GM21737 (cell line): Measurements from ENCODE around the gene SCYL1.

Experiments
- ATAC-seq: cut with Tn5 transposase; IDR thresholded peaks from one replicate; pipeline ENCODE4 v1.9.1; 2021; ENCODE audit warnings: mild to moderate bottlenecking, moderate library complexity; ENCODE audit not compliant: unreplicated experiment

Gene SCYL1

DNA sequence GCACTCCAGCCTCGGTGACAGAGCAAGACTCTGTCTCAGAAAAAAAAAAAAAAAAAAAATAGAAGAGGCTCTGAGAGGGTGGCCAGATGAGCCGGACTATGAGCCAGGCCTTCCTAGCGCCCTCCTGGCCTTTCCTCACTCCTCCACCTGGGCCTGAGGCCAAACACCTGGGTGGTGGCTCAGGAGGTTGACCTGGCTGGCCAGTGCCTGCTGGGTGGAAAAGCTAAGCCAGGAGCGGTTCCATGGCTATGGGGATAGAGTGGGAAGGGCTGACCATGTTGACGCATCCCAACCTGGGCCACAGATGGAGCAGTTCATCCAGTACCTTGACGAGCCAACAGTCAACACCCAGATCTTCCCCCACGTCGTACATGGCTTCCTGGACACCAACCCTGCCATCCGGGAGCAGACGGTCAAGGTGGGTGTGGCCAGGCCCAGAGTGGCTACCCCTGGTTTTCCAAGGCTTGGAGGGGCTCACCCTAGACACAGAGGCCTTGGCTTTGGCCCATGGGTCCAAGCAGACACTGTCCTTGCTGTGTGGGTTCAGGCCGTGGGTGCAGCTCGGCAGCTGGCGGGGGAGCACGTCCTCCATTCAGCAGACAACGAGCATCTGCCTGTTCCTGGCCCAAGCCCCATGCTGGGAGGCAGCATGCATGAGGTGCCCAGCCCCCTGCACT is 7.6 kb downstream of the SCYL1 start:
- no peak for ATAC-seq

DNA sequence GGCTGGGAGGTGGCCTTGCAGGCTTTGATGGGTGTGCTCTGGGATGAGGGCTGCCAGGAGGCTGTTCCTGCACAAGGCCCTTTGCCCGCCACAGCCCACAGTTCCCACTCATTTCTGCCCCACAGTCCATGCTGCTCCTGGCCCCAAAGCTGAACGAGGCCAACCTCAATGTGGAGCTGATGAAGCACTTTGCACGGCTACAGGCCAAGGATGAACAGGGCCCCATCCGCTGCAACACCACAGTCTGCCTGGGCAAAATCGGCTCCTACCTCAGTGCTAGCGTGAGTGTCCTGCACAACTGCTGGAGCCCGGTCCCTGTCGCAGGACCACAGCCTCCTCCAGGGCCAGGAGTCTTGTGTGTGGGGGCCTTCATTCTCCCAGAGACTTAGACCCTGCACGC is 10.2 kb downstream of the SCYL1 start:
- no peak for ATAC-seq

DNA sequence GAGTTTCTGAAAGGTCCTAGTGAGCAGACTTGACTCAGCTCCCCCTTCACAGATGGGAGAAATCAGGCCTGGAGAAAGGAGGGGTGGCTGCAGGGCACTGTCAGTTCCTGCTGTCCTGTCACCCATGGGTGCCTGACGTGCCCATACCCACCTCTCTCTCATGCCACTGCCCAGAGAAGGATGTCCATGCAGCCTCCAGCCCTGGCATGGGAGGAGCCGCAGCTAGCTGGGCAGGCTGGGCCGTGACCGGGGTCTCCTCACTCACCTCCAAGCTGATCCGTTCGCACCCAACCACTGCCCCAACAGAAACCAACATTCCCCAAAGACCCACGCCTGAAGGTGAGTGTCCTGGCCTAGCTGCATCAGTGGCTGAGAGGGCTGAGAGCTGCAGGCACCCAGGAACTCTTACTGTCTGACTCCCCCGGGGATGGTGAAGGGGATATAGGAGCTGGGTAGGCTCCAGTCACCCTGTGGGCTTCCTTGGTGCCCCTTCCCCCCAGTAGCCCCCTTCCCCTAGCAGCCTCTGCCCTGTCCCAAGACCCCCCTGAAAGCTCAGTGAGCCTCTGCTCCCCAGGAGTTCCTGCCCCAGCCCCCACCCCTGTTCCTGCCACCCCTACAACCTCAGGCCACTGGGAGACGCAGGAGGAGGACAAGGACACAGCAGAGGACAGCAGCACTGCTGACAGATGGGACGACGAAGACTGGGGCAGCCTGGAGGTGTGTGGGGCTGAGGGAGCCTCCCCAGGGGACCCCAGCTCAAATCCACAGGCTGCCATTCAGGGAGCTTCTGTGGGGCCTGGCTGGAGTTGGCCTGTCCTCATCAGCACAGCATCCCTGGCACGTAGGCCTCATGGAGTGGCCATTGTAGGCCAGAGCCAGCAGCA is 11.8 kb downstream of the SCYL1 start:
- ATAC-seq, result no peak

DNA sequence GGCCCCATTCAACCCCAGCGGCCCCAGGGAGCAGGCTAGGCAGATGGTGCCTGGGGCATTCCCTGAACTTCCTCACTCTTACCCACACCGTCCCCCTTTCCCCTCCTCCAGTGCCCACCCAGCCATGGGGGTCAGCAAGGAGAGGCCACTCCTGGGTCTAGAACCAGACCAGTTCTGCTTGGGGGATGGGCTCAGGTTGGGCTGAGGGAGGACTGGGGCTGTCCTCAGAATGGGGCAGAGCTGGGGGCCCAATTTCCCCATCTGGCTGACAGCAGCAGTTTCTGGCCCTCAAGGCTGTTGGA is 12.4 kb downstream of the SCYL1 start:
- no peak for ATAC-seq

DNA sequence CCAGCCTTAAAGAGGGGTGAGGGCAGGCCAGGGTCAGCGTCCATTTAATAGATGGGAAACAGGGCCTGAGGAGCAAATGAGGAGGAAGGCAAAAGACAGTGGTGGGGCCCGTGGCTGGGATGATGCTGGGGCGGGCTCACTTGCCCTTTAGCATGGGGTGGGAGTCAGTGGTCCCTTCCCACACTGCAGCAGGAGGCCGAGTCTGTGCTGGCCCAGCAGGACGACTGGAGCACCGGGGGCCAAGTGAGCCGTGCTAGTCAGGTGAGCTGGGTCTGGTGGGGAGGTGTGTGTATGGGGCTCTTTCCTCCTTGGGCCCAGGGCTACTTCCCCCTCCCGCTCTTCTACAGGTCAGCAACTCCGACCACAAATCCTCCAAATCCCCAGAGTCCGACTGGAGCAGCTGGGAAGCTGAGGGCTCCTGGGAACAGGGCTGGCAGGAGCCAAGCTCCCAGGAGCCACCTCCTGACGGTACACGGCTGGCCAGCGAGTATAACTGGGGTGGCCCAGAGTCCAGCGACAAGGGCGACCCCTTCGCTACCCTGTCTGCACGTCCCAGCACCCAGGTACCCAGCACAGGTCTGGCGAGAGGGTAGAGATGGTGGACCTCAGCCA is 12.8 kb downstream of the SCYL1 start:
- ATAC-seq, result no peak

DNA sequence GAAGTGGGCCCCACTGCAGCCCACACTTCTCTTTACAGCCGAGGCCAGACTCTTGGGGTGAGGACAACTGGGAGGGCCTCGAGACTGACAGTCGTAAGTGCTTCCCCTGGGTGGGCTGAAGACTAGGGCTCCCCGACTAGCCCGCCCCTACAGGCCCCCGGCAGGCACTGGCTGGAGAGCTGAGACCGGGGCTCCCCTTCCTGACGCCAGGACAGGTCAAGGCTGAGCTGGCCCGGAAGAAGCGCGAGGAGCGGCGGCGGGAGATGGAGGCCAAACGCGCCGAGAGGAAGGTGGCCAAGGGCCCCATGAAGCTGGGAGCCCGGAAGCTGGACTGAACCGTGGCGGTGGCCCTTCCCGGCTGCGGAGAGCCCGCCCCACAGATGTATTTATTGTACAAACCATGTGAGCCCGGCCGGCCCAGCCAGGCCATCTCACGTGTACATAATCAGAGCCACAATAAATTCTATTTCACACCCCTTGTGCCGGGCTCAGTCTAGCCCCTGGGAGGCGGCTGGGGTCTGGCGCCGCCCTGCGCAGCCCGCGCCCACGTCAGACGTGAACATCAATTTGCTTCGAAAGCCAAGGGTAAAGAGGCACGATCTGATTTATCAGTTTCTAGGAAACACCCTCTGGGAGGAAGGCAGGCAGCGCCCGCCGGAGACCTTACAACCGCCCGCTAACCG is 13.5 kb downstream of the SCYL1 start:
- ATAC-seq, result no peak

DNA sequence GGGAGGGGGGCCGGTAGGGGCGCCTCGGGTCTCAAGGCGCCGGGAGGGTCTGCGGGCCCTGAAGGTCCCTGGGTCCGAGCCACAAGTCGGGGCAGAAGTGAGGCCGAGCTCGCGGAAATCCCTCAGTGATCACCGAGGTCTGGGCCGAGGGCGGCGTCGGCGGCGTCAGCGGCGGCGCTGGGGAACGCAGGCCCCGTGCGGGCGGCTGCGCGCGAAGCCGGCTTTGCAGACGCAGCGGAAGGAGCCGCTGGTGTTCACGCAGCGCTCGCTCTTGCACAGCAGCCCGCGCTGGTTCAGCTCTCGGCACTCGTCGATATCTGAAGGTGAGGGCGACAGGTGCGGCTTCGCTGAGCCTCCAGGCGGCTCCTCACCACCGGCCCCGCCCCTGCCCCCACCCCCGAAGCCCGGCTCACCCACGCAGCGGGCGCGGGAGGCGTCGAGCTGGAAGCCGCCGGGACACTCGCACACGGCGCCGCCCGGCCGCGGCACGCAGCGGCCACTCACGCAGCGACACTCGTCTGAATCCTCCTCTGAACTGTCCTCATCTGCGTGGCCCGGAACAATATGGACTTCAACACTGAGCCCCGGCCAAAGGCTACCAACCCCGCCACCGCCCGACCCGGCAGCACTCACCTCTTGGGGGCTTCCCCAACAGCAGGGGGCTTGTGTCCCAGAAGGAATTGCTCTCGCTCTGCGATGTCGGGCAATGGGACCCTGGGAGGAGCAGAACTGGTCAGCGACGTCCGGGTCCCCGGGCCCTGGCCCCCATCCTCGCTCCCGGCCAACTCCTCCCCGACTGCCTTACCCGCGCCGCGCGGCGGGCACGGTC is 14.2 kb downstream of the SCYL1 start:
- no peak for ATAC-seq

DNA sequence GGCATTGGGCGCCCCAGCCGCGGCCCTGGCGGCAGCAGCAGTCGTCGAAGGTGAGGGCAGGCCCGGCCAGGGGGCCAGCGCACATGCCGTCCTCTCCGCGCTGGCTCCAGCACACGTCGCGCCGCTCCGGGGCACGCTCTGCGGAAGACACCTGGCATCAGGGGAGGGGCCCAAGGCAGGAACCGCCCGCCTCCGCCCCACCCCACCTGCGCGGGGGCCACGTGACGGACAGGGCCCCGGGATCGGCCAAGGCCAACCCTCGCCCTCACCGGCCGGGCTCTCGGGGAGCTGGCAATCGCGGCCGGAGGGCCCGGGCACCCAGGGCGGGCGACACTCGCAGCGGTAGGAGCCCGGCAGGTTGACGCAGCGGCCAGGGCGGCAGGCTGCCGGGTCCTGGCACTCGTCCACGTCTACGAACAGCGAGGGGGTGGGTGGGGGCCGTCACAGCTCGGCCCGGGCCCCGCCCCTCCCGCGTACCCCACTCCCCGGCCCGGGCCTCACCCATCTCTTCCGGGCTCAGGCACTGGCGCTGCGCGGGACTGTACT is 14.9 kb downstream of the SCYL1 start:
- ATAC-seq, result peak; percentile 41

DNA sequence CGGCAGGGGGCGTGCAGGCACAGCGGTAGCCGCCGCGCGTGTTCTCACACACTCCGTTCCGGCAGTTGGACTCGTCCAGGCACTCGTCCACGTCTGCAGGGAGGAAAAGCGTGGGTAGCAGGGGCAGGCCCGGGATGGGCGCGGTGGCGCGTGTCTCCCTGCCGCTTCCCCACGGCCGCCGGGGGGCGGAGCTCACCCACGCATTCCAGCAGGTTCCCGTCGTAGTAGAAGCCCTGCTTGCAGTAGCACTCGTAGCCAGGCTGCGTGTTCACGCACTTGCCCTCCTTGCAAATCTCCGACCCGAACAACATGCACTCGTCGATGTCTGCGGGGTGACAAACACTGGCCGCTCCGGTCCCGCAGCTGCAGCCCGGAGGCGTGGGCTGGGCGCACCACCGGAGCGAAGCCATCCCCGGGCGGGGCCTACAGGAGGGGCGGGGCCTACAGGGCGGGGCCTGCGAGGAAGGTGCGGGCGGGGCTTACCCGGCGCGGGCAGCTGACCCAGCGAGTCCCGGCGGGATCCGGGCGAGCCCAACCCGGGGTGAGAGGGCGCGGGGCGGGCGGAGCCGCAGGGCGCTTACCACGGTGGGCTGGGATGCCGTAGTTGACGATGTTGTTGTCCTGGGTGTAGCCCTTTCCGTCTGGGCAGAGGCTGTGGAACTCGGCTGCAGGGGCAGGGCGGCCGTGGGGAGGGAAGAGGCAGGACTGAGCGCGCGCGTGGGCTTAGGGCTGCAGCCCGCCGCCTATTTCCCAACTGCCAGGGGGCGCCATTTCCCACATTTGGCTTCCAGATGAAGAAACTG is 15.6 kb downstream of the SCYL1 start:
- ATAC-seq, result peak; percentile 63

DNA sequence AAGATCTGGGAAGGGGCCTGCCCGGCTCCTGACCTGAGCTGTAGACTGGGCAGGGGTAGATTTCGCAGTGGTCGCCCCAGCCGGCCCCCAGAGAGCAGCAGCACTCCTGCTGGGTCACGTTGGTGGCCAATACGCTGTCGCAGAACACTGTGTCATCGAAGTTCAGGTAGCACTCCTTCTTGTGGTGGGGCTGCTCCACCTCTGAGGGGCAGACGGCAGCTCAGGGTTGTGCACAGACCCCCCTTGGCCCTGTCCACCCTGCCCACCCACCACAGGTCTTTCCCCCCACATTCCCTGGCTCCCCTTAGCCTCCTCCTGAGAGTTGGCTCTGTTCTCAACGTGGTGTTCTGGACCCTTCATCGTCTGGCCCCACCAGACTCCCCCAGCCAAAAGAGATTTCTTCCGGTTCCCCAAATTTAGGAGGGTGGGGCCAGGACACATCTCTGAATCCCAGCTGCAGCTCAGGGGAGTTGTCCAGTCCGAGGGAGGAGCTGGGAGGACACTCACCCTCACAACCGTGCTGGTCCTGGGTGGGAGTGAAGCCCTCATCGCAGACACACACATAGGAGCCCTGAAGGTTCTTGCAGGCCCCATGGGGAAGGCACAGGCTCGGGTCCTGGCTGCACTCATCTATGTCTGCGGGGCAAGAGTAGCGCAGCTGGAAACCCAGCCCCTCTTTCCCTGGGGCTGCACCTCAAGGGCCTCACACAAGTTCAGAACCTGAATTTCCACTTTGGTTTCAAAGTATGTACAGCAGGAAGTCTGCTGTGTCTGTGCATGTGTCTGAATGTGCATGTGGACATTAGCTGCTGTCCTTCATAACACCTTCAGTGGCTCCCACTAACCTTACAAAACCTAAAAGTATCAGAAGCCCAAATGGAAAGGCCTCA is 16.5 kb downstream of the SCYL1 start:
- ATAC-seq, result no peak

DNA sequence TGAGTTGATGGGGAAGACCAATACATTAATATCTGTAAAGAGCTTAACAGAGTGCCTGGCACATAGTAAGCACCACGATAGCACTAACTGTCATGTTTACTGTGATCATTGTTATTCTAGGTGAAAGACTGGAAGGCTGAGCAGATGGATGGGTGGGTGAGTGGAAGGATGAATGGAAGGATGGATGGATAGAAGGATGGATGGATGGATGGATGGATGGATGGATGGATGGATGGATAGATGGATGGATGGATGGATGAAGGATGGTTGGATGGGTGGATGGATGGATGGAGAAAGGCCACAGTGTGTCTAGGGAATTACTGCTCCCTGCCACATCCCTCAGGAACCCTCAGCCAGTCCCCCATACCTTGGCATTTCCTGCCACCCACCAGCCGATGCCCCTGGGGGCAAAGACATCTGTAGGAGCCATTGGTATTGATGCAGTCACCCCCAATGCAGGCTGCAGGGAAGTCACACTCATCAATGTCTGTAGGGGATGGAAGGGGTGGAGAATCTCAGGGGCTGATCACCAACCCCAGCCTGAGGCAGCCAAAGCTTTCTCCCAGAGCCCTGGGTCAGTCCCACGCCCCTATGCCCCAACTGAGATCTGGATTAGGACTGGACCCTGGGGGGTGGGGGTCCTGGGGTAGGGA is 18.0 kb downstream of the SCYL1 start:
- no peak for ATAC-seq

DNA sequence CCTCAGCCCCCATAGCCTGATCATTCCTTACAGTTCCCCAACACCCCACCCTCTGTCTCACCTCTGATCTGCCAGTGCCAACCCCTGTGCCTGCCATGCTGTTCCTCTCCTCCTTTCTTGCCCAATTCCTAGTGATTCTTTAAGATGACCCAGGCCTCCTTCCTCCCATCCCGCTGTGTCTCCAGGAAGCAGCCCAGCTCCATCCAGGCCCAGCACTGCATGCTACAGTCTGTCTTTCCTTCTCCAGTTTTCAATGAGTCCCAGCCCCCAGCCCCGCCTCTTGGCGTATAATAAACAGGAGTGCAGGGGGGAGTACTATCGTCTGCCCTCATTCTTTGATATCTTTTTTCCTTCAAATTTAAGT is 21.0 kb downstream of the SCYL1 start:
- no peak for ATAC-seq

DNA sequence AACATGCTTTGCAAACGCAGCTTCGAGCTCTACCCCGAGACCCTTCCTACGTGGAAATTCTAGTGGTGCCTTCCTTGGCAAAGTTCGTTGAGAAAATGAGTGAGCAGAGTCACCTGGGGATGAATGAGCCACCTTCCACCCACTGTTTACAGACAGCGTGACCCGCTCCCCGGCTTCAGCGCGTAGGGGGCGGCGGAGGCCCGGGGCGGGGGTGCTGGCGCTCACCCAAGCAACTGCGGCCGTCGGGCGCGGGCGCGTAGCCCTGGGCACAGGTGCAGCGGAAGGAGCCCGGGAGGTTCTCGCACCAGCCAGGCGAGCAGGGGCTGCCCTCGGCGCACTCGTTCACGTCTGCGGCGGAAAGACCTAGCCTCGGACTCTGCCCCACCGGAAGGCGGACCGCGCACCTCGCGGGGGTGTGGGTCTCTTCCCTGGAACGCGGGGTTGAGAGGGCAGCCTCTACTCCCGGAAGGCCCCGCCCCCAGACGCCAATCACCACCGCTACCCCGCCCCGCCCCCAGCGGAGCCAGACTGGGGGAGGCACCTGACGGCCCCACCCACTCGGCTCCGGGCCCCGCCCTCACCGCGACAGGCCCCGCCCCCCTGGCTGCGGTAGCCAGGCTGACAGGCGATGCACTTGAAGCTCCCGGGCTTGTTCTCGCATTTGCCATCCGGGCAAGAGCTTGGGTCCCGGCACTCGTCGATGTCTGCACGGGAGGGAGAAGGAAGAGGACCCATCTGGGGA is 21.5 kb downstream of the SCYL1 start:
- ATAC-seq, result peak; percentile 57

DNA sequence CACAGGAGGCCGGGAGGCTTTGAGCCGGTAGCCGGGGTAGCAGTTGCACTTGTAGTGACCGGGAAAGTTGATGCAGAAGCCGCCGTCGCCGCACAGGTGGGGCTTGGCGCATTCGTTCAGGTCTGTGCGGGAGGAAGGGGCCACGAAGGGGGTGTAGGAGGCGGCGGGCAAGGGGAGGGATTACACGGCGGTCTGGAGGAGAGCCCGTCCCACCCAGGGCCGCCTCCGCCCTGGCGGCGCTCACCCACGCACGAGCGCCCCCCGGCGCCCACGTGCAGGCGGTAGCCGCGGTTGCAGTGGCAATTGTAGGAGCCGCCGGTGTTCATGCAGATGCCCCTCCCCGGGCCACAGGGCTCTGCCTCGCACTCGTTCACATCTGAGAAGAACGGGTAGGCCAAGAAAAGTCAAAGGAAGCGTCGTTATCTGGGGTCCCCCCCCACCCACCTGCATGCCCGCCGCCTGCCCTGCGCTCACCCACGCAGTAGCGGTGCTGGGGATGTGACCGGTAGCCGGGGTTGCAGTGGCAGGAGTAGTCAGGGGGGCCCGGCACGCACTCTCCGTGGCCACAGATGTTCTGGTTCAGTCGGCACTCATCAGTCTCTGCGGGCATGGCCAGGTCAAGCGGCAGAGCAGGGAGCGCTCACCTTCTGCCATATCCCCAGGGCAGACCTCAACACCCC is 22.7 kb downstream of the SCYL1 start:
- no peak for ATAC-seq

DNA sequence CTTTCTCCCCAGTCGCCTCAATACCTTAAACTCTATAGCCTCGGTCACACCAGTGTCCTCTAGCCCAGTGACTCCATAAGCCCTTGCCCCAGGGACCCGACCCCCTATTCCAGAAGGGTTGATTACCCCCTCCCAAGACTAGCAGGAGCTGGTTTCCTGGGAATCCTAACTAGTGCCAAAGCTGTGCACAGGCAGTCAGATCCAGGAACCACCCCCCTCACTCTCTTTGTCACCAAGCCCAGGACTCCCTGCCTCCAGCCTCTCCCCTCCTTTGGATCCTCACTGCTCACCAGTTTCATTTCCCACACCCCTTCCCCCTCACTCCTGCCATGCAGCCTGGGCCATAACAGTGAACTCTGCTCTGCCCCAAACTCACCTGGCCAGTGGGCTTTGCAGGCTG is 23.5 kb downstream of the SCYL1 start:
- no peak for ATAC-seq

DNA sequence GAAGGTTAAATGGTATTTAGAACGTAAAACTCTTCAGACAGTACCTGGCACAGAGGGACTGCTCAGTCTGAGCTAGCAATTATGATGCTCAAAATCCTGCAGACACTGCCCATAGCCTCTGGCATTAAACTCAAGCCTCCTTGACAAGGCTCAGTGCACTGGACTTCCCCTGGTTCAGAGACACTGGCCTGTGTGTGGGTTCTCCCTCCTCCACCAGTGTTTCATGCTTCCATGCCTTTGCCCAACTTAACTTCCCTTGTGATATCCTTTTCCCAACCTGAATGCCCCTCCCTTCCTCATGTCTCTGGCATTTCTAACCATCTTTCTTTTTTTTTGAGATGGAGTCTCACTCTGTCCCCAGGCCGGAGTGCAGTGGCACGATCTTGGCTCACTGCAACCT is 24.2 kb downstream of the SCYL1 start:
- no peak for ATAC-seq
